GM18951 (cell line): Measurements from ENCODE around the gene EMILIN2.

Source experiments
- POLR2A ChIP-seq: IDR thresholded peaks from 4 replicates; pipeline ENCODE4 v1.6.1; 2011; ENCODE audit warnings: mild to moderate bottlenecking; ENCODE audit not compliant: insufficient read length, insufficient read depth; ENCODE audit errors: extremely low read depth
- in situ Hi-C: fragments of 300-500 bp; cut with MboI; formaldehyde crosslinking; loops from one replicate; pipeline ENCODE4 v1.12.0; 2022; ENCODE audit warnings: low sequenced_read_pairs, mixed read lengths, inconsistent platforms; ENCODE audit not compliant: unreplicated experiment

The EMILIN2 gene

GRCh38 chr18:2891526-2892431 is 45.0 kb downstream of the EMILIN2 start:
- TF ChIP-seq POLR2A: no peak
- in situ Hi-C loops: no loop called here

- in situ Hi-C loops: no loop called here
- TF ChIP-seq POLR2A: no peak
These were observed 46.2 kb downstream of the EMILIN2 start for GRCh38 chr18:2893056-2893455.

- no peak for TF ChIP-seq POLR2A
These were observed 46.9 kb downstream of the EMILIN2 start for GRCh38 chr18:2893676-2894075.

GRCh38 chr18:2894131-2894840 is 47.5 kb downstream of the EMILIN2 start:
- in situ Hi-C loops: no loop called here
- TF ChIP-seq POLR2A: no peak

More at GRCh38 chr18:2893676-2894075, 46.9 kb downstream of the EMILIN2 start:
- in situ Hi-C loops: no loop called here

- TF ChIP-seq POLR2A: no peak
These were observed 48.1 kb downstream of the EMILIN2 start for GRCh38 chr18:2894841-2895370.

GRCh38 chr18:2895391-2895790 is 48.6 kb downstream of the EMILIN2 start:
- in situ Hi-C loops: no loop called here
- no peak for TF ChIP-seq POLR2A

More at GRCh38 chr18:2894841-2895370, 48.1 kb downstream of the EMILIN2 start:
- in situ Hi-C loops: no loop called here

GRCh38 chr18:2896990-2897389 is 50.2 kb downstream of the EMILIN2 start:
- in situ Hi-C loops: no loop called here
- TF ChIP-seq POLR2A: no peak

GRCh38 chr18:2897448-2898185 is 50.8 kb downstream of the EMILIN2 start:
- TF ChIP-seq POLR2A: no peak
- in situ Hi-C loops: no loop called here

- in situ Hi-C loops: no loop called here
- TF ChIP-seq POLR2A: no peak
These were observed 51.4 kb downstream of the EMILIN2 start for GRCh38 chr18:2898186-2898640.

- in situ Hi-C loops: no loop called here
- no peak for TF ChIP-seq POLR2A
These were observed 54.0 kb downstream of the EMILIN2 start for GRCh38 chr18:2900684-2901422.

- in situ Hi-C loops: no loop called here
- TF ChIP-seq POLR2A: no peak
These were observed 54.7 kb downstream of the EMILIN2 start for GRCh38 chr18:2901423-2901985.

- TF ChIP-seq POLR2A: no peak
- in situ Hi-C loops: no loop called here
These were observed 55.5 kb downstream of the EMILIN2 start for GRCh38 chr18:2902327-2902726.

- in situ Hi-C loops: no loop called here
These were observed 56.2 kb downstream of the EMILIN2 start for GRCh38 chr18:2903006-2903405.

More at GRCh38 chr18:2903006-2903405, 56.2 kb downstream of the EMILIN2 start:
- TF ChIP-seq POLR2A: no peak
